Spinal cord (tissue), 10 donors: ENCODE data around the gene KRTAP5-5. TPM values are rescaled to one million over a fixed set of nuclear protein-coding genes. Genes with fewer than 3 reads are reported as not detected.
"Not testable (repeated sequence)": the region's sequence is repeated elsewhere in the genome, so short reads cannot be mapped to it uniquely, and the experiment has no call there.

ENCODE experiments used
- DNase-seq, 6 donors: peaks; one replicate each; pipeline versions ENCODE4 v3.0.0 to v3.0.0-alpha.2; 2013 to 2015; ENCODE audit warnings: low spot score in 6 of 6, low read depth in 4 of 6
- H3K27ac ChIP-seq: one replicate; pipeline ENCODE4 v1.5.1; 2013; ENCODE audit warnings: low read depth, low read length, control low read depth
- H3K27me3 ChIP-seq: one replicate; pipeline ENCODE4 v1.6.1; 2013; ENCODE audit warnings: low read length; ENCODE audit not compliant: control insufficient read depth, insufficient read depth
- H3K36me3 ChIP-seq: one replicate; pipeline ENCODE4 v1.6.1; 2013; ENCODE audit warnings: low read length; ENCODE audit not compliant: control insufficient read depth, insufficient read depth
- H3K4me1 ChIP-seq: one replicate; pipeline ENCODE4 v1.6.1; 2013; ENCODE audit warnings: low read length; ENCODE audit not compliant: control insufficient read depth, insufficient read depth
- H3K4me3 ChIP-seq: one replicate; pipeline ENCODE4 v1.5.1; 2013; ENCODE audit warnings: low read depth, low read length, control low read depth
- H3K9me3 ChIP-seq: one replicate; pipeline ENCODE4 v1.6.1; 2013; ENCODE audit warnings: low read length; ENCODE audit not compliant: control insufficient read depth, insufficient read depth
- WGBS: methylation state at CpG from one replicate; pipeline ENCODE4 v1.1.5; 2013; ENCODE audit warnings: missing lambda C conversion rate; ENCODE audit not compliant: insufficient coverage; 5-methylcytosine and 5-hydroxymethylcytosine counted together
- polyA plus RNA-seq, 2 donors: library from polyadenylated mRNA; unstranded; fragments of 120-200 nt; gene quantifications; one replicate each; pipeline ENCODE4 v1.2.1, GENCODE V29; 2013; ENCODE audit not compliant: insufficient read length in 2 of 2
- total RNA-seq, 2 donors: library from RNA; depleted of rRNA in 1 of 2; stranded (reverse); fragments of 120-200 nt in 1 of 2; fragments of >200 nt in 1 of 2; gene quantifications; one replicate each; pipeline versions ENCODE4 v1.2.3 to v1.2.4, GENCODE V29; 2013 to 2014
- donor health status: healthy.

KRTAP5-5 gene
- total and polyA plus RNA-seq, 4 donors: not detected

- H3K36me3 ChIP-seq: no peaks in the 10 kb centered on the region
- H3K4me1 ChIP-seq: peaks cover 3% of the 10 kb centered on the region
- no peaks in the 10 kb centered on the region for H3K9me3 ChIP-seq
- 69% methylated on average over 6 of the region's 18 CpGs for WGBS
- H3K4me3 ChIP-seq: no peak overlapping the region
- DNase-seq: peak in 2 of 6 donors; percentile 23 to 75
- H3K27ac ChIP-seq: no peak overlapping the region
- no peaks in the 10 kb centered on the region for H3K27me3 ChIP-seq
These were observed 9.6 kb downstream of the KRTAP5-5 start for GRCh38 chr11:1639102-1639620.

- Histone ChIP-seq H3K27ac (no peak overlapping the region), H3K4me3 (no peak overlapping the region), H3K4me1 (peaks cover 3% of the 10 kb centered on the region), H3K27me3 (no peaks in the 10 kb centered on the region), H3K36me3 (no peaks in the 10 kb centered on the region), H3K9me3 (no peaks in the 10 kb centered on the region)
- DNase-seq: no peak
- WGBS: 60% methylated on average over 15 of the region's 15 CpGs
These were observed 10.1 kb downstream of the KRTAP5-5 start for GRCh38 chr11:1639666-1640065.

GRCh38 chr11:1640076-1640946 lies 10.7 kb downstream of the KRTAP5-5 start:
- no peaks in the 10 kb centered on the region for H3K36me3 ChIP-seq
- peaks cover 3% of the 10 kb centered on the region for H3K4me1 ChIP-seq
- H3K27me3 ChIP-seq: no peaks in the 10 kb centered on the region
- H3K4me3 ChIP-seq: no peak overlapping the region
- no peaks in the 10 kb centered on the region for H3K9me3 ChIP-seq
- peak in 2 of 6 donors; percentile 27 to 65 for DNase-seq
- no peak overlapping the region for H3K27ac ChIP-seq
- whole genome bisulfite sequencing: 54% methylated on average over 30 of the region's 32 CpGs

- no peaks in the 10 kb centered on the region for H3K36me3 ChIP-seq
- no peak overlapping the region for H3K27ac ChIP-seq
- H3K9me3 ChIP-seq: no peaks in the 10 kb centered on the region
- WGBS: 92% methylated on average over 14 of the region's 15 CpGs
- no peaks in the 10 kb centered on the region for H3K27me3 ChIP-seq
- no peak overlapping the region for H3K4me3 ChIP-seq
- H3K4me1 ChIP-seq: peaks cover 3% of the 10 kb centered on the region
- DNase-seq: no peak
These were observed 11.5 kb downstream of the KRTAP5-5 start for GRCh38 chr11:1641096-1641495.

GRCh38 chr11:1642288-1643145 lies 12.9 kb downstream of the KRTAP5-5 start:
- Histone ChIP-seq H3K4me1 (peaks cover 3% of the 10 kb centered on the region), H3K36me3 (no peaks in the 10 kb centered on the region), H3K27ac (no peak overlapping the region), H3K27me3 (no peaks in the 10 kb centered on the region), H3K9me3 (no peaks in the 10 kb centered on the region), H3K4me3 (no peak overlapping the region)
- no peak for DNase-seq
- 80% methylated on average over 20 of the region's 29 CpGs for WGBS

- no peaks in the 10 kb centered on the region for H3K36me3 ChIP-seq
- no peaks in the 10 kb centered on the region for H3K27me3 ChIP-seq
- H3K27ac ChIP-seq: no peak overlapping the region
- DNase-seq: no peak
- H3K9me3 ChIP-seq: no peaks in the 10 kb centered on the region
- 91% methylated on average over 14 of the region's 20 CpGs for WGBS
- H3K4me3 ChIP-seq: no peak overlapping the region
- peaks cover 3% of the 10 kb centered on the region for H3K4me1 ChIP-seq
These were observed 13.6 kb downstream of the KRTAP5-5 start for GRCh38 chr11:1643146-1643690.

GRCh38 chr11:1644601-1645356 lies 15.2 kb downstream of the KRTAP5-5 start:
- Histone ChIP-seq H3K9me3 (no peaks in the 10 kb centered on the region), H3K4me3 (no peak overlapping the region), H3K27ac (no peak overlapping the region), H3K27me3 (no peaks in the 10 kb centered on the region), H3K4me1 (no peaks in the 10 kb centered on the region), H3K36me3 (no peaks in the 10 kb centered on the region)
- WGBS: 88% methylated on average over 12 of the region's 20 CpGs
- no peak for DNase-seq

- no peaks in the 10 kb centered on the region for H3K36me3 ChIP-seq
- no peaks in the 10 kb centered on the region for H3K9me3 ChIP-seq
- DNase-seq: no peak
- 85% methylated on average over 12 of the region's 12 CpGs for WGBS
- no peak overlapping the region for H3K27ac ChIP-seq
- H3K4me1 ChIP-seq: no peaks in the 10 kb centered on the region
- H3K27me3 ChIP-seq: peaks cover 4% of the 10 kb centered on the region
- no peak overlapping the region for H3K4me3 ChIP-seq
These were observed 15.8 kb downstream of the KRTAP5-5 start for GRCh38 chr11:1645357-1645821.

GRCh38 chr11:1646540-1646939 lies 17.0 kb downstream of the KRTAP5-5 start:
- DNase-seq, H3K4me3 ChIP-seq, H3K9me3 ChIP-seq, H3K4me1 ChIP-seq, H3K27ac ChIP-seq, H3K27me3 ChIP-seq, H3K36me3 ChIP-seq: not testable (repeated sequence)
- WGBS: no CpG with 5 or more reads among the region's 10 CpGs
